Right lobe of liver (tissue), 6 donors: ENCODE data around the gene KSR2. TPM values are rescaled to one million over a fixed set of nuclear protein-coding genes. Genes with fewer than 3 reads are reported as not detected.

ENCODE experiments used
- ATAC-seq, 4 donors: fragments of 200-7000 bp; cut with Tn5 transposase; one replicate each; pipeline ENCODE4 v1.9.1; 2020; ENCODE audit warnings: mild to moderate bottlenecking in 4 of 4, moderate library complexity in 4 of 4
- DNase-seq, 3 donors: peaks; one replicate each; pipeline ENCODE4 v3.0.0-alpha.2; 2020
- H3K27ac ChIP-seq, 3 donors: fragments of 200-600 bp; one replicate each; pipeline ENCODE4 v1.8.0; 2022
- H3K27me3 ChIP-seq, 2 donors: fragments of 200-600 bp; one replicate each; pipeline ENCODE4 v1.8.0; 2022
- H3K36me3 ChIP-seq, 4 donors: fragments of 200-600 bp; sonication (generic) in 1 of 4; one replicate each; pipeline versions ENCODE4 v1.5.1 to v1.8.0; 2017 to 2022; ENCODE audit warnings: control low read depth in 1 of 4
- H3K4me1 ChIP-seq, 4 donors: fragments of 200-600 bp; sonication (generic) in 1 of 4; one replicate each; pipeline versions ENCODE4 v1.5.1 to v1.8.0; 2017 to 2022; ENCODE audit warnings: control low read depth in 1 of 4
- H3K4me3 ChIP-seq, 3 donors: fragments of 200-600 bp; one replicate each; pipeline ENCODE4 v1.8.0; 2022
- H3K9me3 ChIP-seq, 4 donors: fragments of 200-600 bp; sonication (generic) in 1 of 4; one replicate each; pipeline versions ENCODE4 v1.5.1 to v1.8.0; 2017 to 2022; ENCODE audit warnings: control low read depth in 1 of 4
- POLR2A ChIP-seq: fragments of 450-650 bp; IDR thresholded peaks from one replicate; pipeline ENCODE4 v1.6.1; 2017; ENCODE audit warnings: antibody characterized with exemption, mild to moderate bottlenecking
- WGBS: methylation state at CpG from one replicate; pipeline ENCODE4 v1.1.6; 2018; ENCODE audit warnings: low coverage, low lambda C conversion rate; ENCODE audit not compliant: insufficient coverage; ENCODE audit errors: missing lambda C conversion rate; 5-methylcytosine and 5-hydroxymethylcytosine counted together
- intact Hi-C, 2 donors: fragments of 100-400 bp; cut with DNase I; formaldehyde crosslinking; loops; one replicate each; pipeline versions ENCODE4 v1.11.2 to v1.14.1; 2022
- total RNA-seq, 6 experiments: library from RNA; depleted of rRNA in 2 of 6; stranded (reverse); fragments of >200 nt in 2 of 6; fragmentation: NEBNext Ultra II Directional in 3 of 6; extraction: Animal tissue kit (Norgen Biotek cat#: 25700) in 3 of 6; gene quantifications; one replicate each; pipeline versions ENCODE4 v1.1.0 to v1.2.4, GENCODE V29; 2016 to 2023
- TF ChIP-seq, protein P1 (sequence below), 4 donors: fragments of 200-600 bp in 3 of 4; fragments of 450-650 bp in 1 of 4; IDR thresholded peaks; one replicate each; pipeline versions ENCODE4 v1.5.1 to v1.8.0; 2016 to 2022; ENCODE audit warnings: antibody characterized with exemption in 4 of 4, mild to moderate bottlenecking in 2 of 4
- donor health status: DM: no; HTN: yes; CAD: no.
- donor health status: DM: no; HTN: no; CAD: no.
- donor health status: DM: no; HTN: no; CAD: no.
- donor health status: DM: no; HTN: yes; CAD: no.
- donor health status: DM: no; HTN: yes; CAD: no.

The KSR2 gene
- total RNA-seq, 6 experiments from 2014 or later: 0.02 to 0.07 (median 0.02) TPM; not detected in 2

DNA sequence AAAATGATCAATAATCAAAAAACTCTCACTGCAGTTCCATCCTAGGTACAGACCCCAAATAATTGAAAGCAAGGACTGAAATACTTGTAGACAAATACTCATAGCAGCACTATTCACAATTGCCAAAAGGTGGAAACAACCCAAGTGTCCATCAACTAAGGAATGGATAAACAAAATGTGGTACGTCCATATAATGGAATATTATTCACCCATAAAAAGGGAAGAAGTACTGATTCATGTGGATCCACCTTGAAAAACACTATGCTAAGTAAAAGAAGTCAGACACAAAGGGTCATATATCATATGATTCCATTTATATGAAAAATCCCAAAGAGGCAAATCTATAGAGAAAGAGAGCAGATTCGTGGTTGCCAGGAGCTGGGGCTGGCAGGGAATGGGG, 202.8 kb downstream of the KSR2 start:
- intact Hi-C loops: no loop called here
- WGBS: 60% methylated on average over 1 of the region's 2 CpGs
- H3K27ac ChIP-seq: no peak overlapping the region
- H3K36me3 ChIP-seq: no peaks in the 10 kb centered on the region
- no peaks in the 10 kb centered on the region for H3K4me1 ChIP-seq
- TF ChIP-seq POLR2A: no peak
- TF ChIP-seq, protein P1, sequence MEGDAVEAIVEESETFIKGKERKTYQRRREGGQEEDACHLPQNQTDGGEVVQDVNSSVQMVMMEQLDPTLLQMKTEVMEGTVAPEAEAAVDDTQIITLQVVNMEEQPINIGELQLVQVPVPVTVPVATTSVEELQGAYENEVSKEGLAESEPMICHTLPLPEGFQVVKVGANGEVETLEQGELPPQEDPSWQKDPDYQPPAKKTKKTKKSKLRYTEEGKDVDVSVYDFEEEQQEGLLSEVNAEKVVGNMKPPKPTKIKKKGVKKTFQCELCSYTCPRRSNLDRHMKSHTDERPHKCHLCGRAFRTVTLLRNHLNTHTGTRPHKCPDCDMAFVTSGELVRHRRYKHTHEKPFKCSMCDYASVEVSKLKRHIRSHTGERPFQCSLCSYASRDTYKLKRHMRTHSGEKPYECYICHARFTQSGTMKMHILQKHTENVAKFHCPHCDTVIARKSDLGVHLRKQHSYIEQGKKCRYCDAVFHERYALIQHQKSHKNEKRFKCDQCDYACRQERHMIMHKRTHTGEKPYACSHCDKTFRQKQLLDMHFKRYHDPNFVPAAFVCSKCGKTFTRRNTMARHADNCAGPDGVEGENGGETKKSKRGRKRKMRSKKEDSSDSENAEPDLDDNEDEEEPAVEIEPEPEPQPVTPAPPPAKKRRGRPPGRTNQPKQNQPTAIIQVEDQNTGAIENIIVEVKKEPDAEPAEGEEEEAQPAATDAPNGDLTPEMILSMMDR (IDR thresholded peaks at IDR 0.05): no peak
- H3K4me3 ChIP-seq: no peak overlapping the region
- ATAC-seq (no peak), DNase-seq (no peak)
- no peaks in the 10 kb centered on the region for H3K27me3 ChIP-seq
- H3K9me3 ChIP-seq: no peaks in the 10 kb centered on the region

GRCh38 chr12:117762143-117762542, 206.6 kb downstream of the KSR2 start:
- Histone ChIP-seq H3K27ac (no peak overlapping the region), H3K27me3 (no peaks in the 10 kb centered on the region), H3K4me3 (no peak overlapping the region), H3K4me1 (no peaks in the 10 kb centered on the region), H3K9me3 (no peaks in the 10 kb centered on the region), H3K36me3 (no peaks in the 10 kb centered on the region)
- ATAC-seq (no peak), DNase-seq (no peak)
- 50% methylated on average over 2 of the region's 2 CpGs for WGBS
- intact Hi-C loops: no loop called here
- TF ChIP-seq POLR2A: no peak
- TF ChIP-seq, protein P1 (IDR thresholded peaks at IDR 0.05): no peak

DNA sequence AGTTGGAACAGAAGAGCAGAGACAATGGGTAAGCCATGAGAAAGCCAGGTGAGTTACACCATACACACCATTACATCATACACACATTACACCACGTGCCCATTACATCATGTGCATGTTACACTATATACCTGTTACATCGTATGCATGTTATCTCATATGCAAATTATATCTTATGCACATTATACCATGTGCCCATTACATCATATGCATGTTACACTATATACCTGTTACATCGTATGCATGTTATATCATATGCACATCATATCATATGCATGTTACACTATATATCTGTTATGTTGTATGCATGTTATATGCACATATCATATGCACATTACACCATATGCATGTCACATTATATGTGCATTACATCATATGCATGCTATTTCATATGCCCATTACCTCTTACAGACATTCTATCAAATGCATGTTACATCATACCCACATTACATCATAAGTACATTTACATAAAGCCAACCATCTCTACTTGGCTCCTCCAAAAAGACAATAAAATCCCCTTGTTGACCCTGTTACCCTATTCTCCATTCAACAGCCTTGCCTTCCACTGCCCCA, 207.2 kb downstream of the KSR2 start:
- ATAC-seq (no peak), DNase-seq (no peak)
- Histone ChIP-seq H3K36me3 (no peaks in the 10 kb centered on the region), H3K9me3 (no peaks in the 10 kb centered on the region), H3K27ac (no peak overlapping the region), H3K4me3 (no peak overlapping the region), H3K4me1 (no peaks in the 10 kb centered on the region), H3K27me3 (no peaks in the 10 kb centered on the region)
- intact Hi-C loops: no loop called here
- 66% methylated on average over 3 of the region's 3 CpGs for WGBS
- TF ChIP-seq, protein P1 (IDR thresholded peaks at IDR 0.05): no peak
- no peak for TF ChIP-seq POLR2A

DNA sequence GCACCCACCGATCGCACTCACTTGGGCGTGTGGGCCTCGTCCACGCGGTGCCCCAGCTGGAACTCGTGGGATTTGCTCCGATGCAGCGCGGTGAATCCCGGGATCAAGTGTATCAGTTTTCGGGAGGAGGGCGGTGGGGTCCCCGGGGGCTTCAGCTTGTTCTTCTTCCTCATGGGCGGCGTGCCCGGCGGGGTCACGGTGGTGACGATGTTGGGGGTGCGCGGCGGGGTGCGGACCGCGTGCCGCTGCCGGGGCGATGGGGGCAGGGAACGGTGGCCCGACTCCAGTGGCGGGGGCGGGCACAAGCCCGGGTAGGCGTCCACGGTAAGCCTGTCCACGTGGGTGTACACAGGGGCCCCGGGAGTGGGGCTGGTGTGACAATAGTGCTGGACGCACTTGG, 207.8 kb downstream of the KSR2 start:
- WGBS: 96% methylated on average over 9 of the region's 39 CpGs
- DNase-seq (peak in 1 of 3 donors; percentile 50), ATAC-seq (peak in 1 of 4 donors; percentile 44)
- Histone ChIP-seq H3K27ac (no peak overlapping the region), H3K9me3 (no peaks in the 10 kb centered on the region), H3K4me3 (no peak overlapping the region), H3K4me1 (no peaks in the 10 kb centered on the region), H3K27me3 (no peaks in the 10 kb centered on the region), H3K36me3 (no peaks in the 10 kb centered on the region)
- TF ChIP-seq, protein P1 (IDR thresholded peaks at IDR 0.05): no peak
- TF ChIP-seq POLR2A: no peak
- intact Hi-C loops: no loop called here

DNA sequence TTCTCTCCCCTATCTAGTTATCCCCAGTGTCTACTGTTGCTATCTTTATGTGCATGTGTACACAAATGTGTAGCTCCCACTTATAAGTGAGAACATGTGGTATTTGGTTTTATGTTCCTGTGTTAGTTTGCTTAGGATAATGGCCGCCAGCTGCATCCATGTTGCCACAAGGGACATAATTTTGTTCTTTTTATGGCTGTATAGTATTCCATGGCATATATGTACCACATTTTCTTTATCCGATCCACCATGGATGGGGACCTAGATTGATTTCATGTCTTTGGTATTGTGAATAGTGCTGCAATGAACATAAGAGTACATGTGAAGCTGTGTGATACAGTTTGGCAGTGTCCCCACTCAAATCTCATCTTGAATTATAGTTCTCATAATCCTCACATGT, 218.1 kb downstream of the KSR2 start:
- no peaks in the 10 kb centered on the region for H3K4me1 ChIP-seq
- WGBS: 71% methylated on average over 1 of the region's 2 CpGs
- TF ChIP-seq, protein P1 (IDR thresholded peaks at IDR 0.05): no peak
- TF ChIP-seq POLR2A: no peak
- no peak for ATAC-seq
- no peaks in the 10 kb centered on the region for H3K9me3 ChIP-seq
- no peak for DNase-seq
- no peak overlapping the region for H3K4me3 ChIP-seq
- intact Hi-C loops: no loop called here
- H3K27me3 ChIP-seq: no peaks in the 10 kb centered on the region
- no peaks in the 10 kb centered on the region for H3K36me3 ChIP-seq
- no peak overlapping the region for H3K27ac ChIP-seq
